PC-9 (cell line): ENCODE results near the gene BUB1. TPM values are rescaled to one million over a fixed set of nuclear protein-coding genes. Genes with fewer than 3 reads are reported as not detected.
A peak's percentile ranks its signal among the peaks of the same experiment; 100 is the strongest.
"Not testable (repeated sequence)": the region's sequence is repeated elsewhere in the genome, so short reads cannot be mapped to it uniquely, and the experiment has no call there.

ENCODE experiments used
- BruUV-seq: library from RNA; stranded (reverse); fragments of 400-500 nt; replicated peaks from 2 replicates; lab custom pipeline; 2021; lab: Mats Ljungman, UMichigan
- CTCF ChIA-PET: fragments of 300-600 bp; sonication (Branson Sonifier 250); formaldehyde crosslinking; loops from one replicate; lab custom pipeline; 2022; ENCODE audit warnings: antibody characterized with exemption; lab: Charles Lee
- POLR2A ChIA-PET: fragments of 300-600 bp; sonication (Branson Sonifier 250); formaldehyde crosslinking; loops from one replicate; lab custom pipeline; 2022; ENCODE audit warnings: antibody characterized with exemption; ENCODE audit not compliant: unreplicated experiment; lab: Charles Lee
- DNase-seq, 2 experiments: peaks; one replicate each; pipeline versions ENCODE4 v3.0.0 to v3.0.0-alpha.2; 2015 to 2022; ENCODE audit warnings: mixed read lengths in 1 of 2
- H2AFZ ChIP-seq: fragments of 200-600 bp; sonication (generic); 2 replicates; pipeline ENCODE4 v1.8.1; 2017; ENCODE audit warnings: antibody characterized with exemption
- H3F3A ChIP-seq: fragments of 200-600 bp; sonication (generic); 2 replicates; pipeline ENCODE4 v1.8.1; 2017; ENCODE audit warnings: antibody characterized with exemption, mild to moderate bottlenecking, low read depth; ENCODE audit not compliant: insufficient read depth
- H3K27ac ChIP-seq: fragments of 200-600 bp; sonication (generic); 2 replicates; pipeline ENCODE4 v1.6.1; 2016; ENCODE audit warnings: mixed run types
- H3K27me3 ChIP-seq: fragments of 200-600 bp; sonication (generic); 2 replicates; pipeline ENCODE4 v1.6.1; 2016; ENCODE audit warnings: low read depth, mixed run types; ENCODE audit not compliant: insufficient read depth
- H3K36me3 ChIP-seq: fragments of 200-600 bp; sonication (generic); 2 replicates; pipeline ENCODE4 v1.6.1; 2016; ENCODE audit warnings: low read depth, mixed run types
- H3K4me1 ChIP-seq: fragments of 200-600 bp; sonication (generic); replicated peaks from 2 replicates; pipeline ENCODE4 v1.6.1; 2016; ENCODE audit warnings: mixed run types; ENCODE audit not compliant: insufficient read depth
- H3K4me2 ChIP-seq: fragments of 200-600 bp; sonication (generic); 2 replicates; pipeline ENCODE4 v1.6.1; 2017; ENCODE audit warnings: mixed run types
- H3K4me3 ChIP-seq: fragments of 200-600 bp; sonication (generic); 2 replicates; pipeline ENCODE4 v1.6.1; 2016; ENCODE audit warnings: mixed run types
- H3K79me2 ChIP-seq: fragments of 200-600 bp; sonication (generic); 2 replicates; pipeline ENCODE4 v1.6.1; 2017; ENCODE audit warnings: low read depth, mixed run types
- H3K9me2 ChIP-seq: fragments of 200-600 bp; sonication (generic); 2 replicates; pipeline ENCODE4 v1.8.1; 2017; ENCODE audit warnings: mild to moderate bottlenecking; ENCODE audit not compliant: insufficient read depth
- H3K9me3 ChIP-seq: fragments of 200-600 bp; sonication (generic); 2 replicates; pipeline ENCODE4 v1.8.1; 2016; ENCODE audit warnings: low read depth; ENCODE audit not compliant: insufficient read depth
- H4K20me1 ChIP-seq: fragments of 200-600 bp; sonication (generic); 2 replicates; pipeline ENCODE4 v1.8.1; 2017; ENCODE audit not compliant: insufficient read depth
- intact Hi-C: fragments of 100-400 bp; cut with micrococcal nuclease; formaldehyde crosslinking; loops from one replicate; pipeline ENCODE4 v1.10.0; 2022; ENCODE audit not compliant: unreplicated experiment
- total RNA-seq: library from RNA; stranded (reverse); gene quantifications from 2 replicates; pipeline ENCODE4 v1.2.3, GENCODE V29; 2021

The BUB1 gene
- total RNA-seq, 1 experiment from 2014 or later: 74.6 TPM

DNA sequence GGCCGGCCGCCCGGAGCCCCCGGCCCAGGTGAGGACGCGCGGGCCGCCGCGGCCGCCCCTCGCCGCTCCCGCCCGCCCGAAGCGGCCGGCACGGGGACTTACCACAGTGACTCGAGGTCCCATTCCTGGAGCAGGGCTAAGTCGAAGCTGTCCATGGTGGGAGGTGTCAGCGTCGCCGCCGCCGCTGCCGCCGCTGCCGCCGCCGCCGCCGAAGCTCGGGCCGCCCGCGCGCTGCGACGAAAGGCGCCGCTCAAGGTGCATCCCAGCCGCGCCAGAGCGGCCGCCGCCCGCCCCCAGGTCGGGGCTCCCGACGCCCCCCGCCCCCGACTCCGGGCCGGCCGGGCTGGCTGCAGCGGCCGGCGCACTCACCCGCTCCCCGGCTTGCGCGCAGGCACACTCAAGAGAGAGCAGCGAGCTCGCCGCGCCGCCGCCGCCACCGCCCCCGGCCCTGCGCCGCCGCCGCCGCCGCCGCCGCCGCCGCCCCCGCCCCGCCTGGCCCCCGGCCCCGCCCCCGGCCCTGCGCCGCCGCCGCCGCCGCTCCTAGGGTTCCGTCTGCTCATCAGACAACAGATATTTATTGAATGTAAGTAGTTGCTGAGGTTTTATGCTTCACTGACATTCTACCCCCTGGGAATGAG, 67.1 kb downstream of the BUB1 start:
- H4K20me1 ChIP-seq, H3K9me2 ChIP-seq, H2AFZ ChIP-seq, H3K79me2 ChIP-seq, CTCF ChIA-PET, H3K27me3 ChIP-seq, H3K4me2 ChIP-seq, H3K4me1 ChIP-seq, POLR2A ChIA-PET, H3K27ac ChIP-seq, H3K9me3 ChIP-seq, BruUV-seq, intact Hi-C loops, H3F3A ChIP-seq, H3K4me3 ChIP-seq, H3K36me3 ChIP-seq: not testable (repeated sequence)
- peak in 1 of 2 experiments; percentile 16 for DNase-seq

GRCh38 chr2:110609843-110610612, 67.8 kb downstream of the BUB1 start:
- H3K27me3 ChIP-seq, H3K36me3 ChIP-seq, POLR2A ChIA-PET, CTCF ChIA-PET, H4K20me1 ChIP-seq, H3K9me2 ChIP-seq, BruUV-seq, DNase-seq, H3K27ac ChIP-seq, H3K9me3 ChIP-seq, H3K4me2 ChIP-seq, H2AFZ ChIP-seq, H3F3A ChIP-seq, H3K4me1 ChIP-seq, intact Hi-C loops, H3K4me3 ChIP-seq, H3K79me2 ChIP-seq: not testable (repeated sequence)

DNA sequence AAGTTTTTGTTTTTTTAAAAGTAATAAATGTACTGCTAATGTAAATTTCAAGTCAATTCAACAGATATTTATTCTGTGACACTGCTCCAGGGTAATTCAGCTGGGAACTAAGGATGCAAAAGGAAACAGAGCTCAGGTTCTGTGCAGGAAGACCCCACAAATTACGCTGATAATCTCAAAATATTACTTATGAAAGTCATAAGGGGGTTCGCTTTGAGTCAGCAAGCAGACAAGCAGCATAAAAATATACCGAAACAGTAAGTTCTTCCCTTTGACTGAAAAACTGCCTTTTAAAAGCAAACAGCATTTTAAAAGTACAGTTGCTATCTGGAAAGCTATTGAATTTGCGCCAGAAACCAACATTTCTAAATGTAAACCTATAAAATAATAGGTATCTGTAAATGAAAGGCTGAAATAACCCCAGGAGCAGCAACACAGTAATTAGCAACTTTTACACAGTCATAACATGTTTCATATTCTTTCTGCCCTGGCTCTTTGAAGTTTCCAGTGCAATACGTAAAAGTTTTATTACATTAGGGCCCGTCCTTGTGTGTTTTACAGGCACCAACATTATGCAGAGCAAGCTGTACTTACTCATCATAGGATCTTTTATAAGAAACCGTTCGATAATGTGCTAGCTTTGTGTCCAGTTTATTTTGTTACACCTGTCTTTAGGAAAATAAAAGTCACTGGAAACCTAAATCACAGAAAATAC, 68.9 kb downstream of the BUB1 start:
- H3F3A ChIP-seq, POLR2A ChIA-PET, H3K4me3 ChIP-seq, H3K4me2 ChIP-seq, BruUV-seq, DNase-seq, H4K20me1 ChIP-seq, H3K9me2 ChIP-seq, H3K79me2 ChIP-seq, H3K27ac ChIP-seq, H3K4me1 ChIP-seq, H2AFZ ChIP-seq, H3K9me3 ChIP-seq, H3K36me3 ChIP-seq, intact Hi-C loops, CTCF ChIA-PET, H3K27me3 ChIP-seq: not testable (repeated sequence)

DNA sequence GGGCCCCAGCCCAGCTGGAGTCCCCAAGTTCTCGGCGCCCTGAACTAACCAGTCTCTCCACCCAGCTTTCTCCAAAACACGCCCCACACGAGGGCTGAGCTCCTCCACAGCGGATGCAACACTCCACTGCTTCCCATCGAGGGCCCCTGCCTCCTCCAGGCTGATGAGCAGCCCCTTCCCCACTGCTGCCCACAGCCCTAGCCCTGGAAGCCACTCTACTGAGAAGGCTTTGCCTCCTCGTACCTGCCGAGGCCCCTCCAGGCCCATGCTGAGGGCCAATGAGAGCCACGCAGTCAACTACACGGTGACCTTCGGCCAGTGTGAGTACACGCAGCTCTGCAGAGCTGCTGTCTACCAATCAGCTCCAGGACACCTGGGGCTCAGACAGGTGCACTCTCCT, 72.8 kb downstream of the BUB1 start:
- POLR2A ChIA-PET, intact Hi-C loops, H2AFZ ChIP-seq, BruUV-seq, H3K9me3 ChIP-seq, H3K4me2 ChIP-seq, H3K27me3 ChIP-seq, H3K4me1 ChIP-seq, H3K79me2 ChIP-seq, DNase-seq, H3K27ac ChIP-seq, H4K20me1 ChIP-seq, H3K4me3 ChIP-seq, H3K9me2 ChIP-seq, CTCF ChIA-PET, H3F3A ChIP-seq, H3K36me3 ChIP-seq: not testable (repeated sequence)

DNA sequence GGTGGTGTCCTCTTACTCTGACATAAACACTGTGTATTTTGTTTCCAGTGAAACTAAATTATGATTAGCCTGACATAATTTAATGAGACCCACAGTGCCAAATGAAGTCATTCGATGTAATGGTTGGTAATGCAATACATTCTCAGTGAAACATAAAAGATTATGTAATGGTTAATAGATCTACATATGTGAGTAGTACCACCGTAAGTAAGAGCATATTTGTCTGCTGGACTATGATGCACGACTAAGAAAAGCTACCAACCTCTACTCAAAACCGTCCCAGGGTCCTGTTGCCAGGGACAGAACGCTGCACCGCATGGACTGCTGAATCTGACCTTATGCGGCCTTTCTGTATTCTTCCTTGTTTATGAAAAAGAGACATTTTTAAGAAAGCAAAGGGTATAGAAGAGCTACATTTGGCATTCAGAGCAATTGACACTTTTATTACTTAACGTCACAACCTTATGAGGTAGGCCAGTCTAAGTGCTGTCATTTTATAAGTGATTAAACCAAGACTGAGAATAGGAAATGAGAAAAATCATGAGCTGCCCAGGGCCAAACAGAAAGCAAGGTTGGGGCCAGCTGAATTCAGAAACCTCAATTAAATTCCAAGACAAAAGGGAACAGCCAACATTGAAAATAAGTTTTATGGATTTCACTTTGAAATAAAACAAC, 73.8 kb downstream of the BUB1 start:
- H3F3A ChIP-seq, POLR2A ChIA-PET, H3K36me3 ChIP-seq, H4K20me1 ChIP-seq, H3K27ac ChIP-seq, intact Hi-C loops, H3K79me2 ChIP-seq, BruUV-seq, H2AFZ ChIP-seq, H3K9me3 ChIP-seq, H3K4me3 ChIP-seq, H3K4me2 ChIP-seq, DNase-seq, H3K27me3 ChIP-seq, H3K9me2 ChIP-seq, H3K4me1 ChIP-seq: not testable (repeated sequence)
- CTCF ChIA-PET: interaction anchor here (0.7 kb wide), 1 partner anchor 62 kb away, joined by 3 read pairs; no protein-coding TSS in a partner anchor

DNA sequence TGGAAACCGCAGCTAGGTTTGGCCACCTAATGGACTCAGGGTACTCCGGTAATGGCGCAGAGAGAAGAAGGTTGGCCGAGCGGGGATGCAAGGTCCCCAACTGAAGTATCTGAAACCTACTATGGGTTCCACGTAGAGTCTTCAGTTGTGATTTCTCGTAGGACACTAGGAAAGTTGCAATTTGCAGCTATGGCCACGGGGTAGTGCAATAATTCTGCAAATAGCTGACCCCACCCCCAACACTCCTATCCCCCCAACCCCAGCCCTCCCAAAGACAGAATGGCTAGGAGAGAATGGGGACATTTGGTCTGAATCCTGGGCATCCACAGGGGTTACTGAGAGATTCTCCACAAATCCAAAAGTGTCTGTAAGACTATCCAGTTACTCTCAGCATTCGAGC, 75.7 kb downstream of the BUB1 start:
- CTCF ChIA-PET, H3K27ac ChIP-seq, H3K9me3 ChIP-seq, H3K4me1 ChIP-seq, H3K4me2 ChIP-seq, H3K79me2 ChIP-seq, H3K36me3 ChIP-seq, H3K4me3 ChIP-seq, H3K27me3 ChIP-seq, H2AFZ ChIP-seq, intact Hi-C loops, POLR2A ChIA-PET, H4K20me1 ChIP-seq, BruUV-seq, H3F3A ChIP-seq, DNase-seq, H3K9me2 ChIP-seq: not testable (repeated sequence)

DNA sequence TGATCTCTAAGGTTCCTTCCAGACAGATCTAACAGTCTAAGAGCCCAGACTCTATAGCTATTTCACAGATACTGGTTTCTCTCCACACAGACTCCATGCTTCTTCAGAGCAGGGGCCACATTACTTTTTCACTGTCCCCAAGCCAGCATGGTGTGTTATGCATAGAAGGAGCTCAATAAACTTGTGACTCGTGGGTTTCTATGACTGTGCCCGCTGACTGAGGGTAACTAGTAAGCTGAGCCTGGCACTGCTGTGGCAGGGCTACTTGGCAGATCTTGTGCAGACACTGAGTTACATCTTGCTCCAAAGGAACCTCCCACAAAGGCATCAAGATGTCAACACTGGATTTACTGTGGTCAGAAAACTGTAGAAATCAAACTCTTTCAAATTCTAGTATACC, 85.9 kb downstream of the BUB1 start:
- H3K36me3 ChIP-seq, POLR2A ChIA-PET, H3K9me3 ChIP-seq, H3K4me3 ChIP-seq, BruUV-seq, DNase-seq, H3K9me2 ChIP-seq, H3K27ac ChIP-seq, CTCF ChIA-PET, H3K4me1 ChIP-seq, H4K20me1 ChIP-seq, H3K4me2 ChIP-seq, intact Hi-C loops, H3K79me2 ChIP-seq, H3F3A ChIP-seq, H3K27me3 ChIP-seq, H2AFZ ChIP-seq: not testable (repeated sequence)
